Kidney (tissue), 14 donors: ENCODE measurements around the gene TBL1X. TPM values are rescaled to one million over a fixed set of nuclear protein-coding genes. Genes with fewer than 3 reads are reported as not detected.
"Not testable (repeated sequence)": the region's sequence is repeated elsewhere in the genome, so short reads cannot be mapped to it uniquely, and the experiment has no call there.

Source experiments
- DNase-seq, 5 donors: peaks; one replicate each; pipeline ENCODE4 v3.0.0-alpha.2; 2013 to 2020
- FAIRE-seq: peaks from 2 replicates; lab custom pipeline; 2012; peaks lifted over from hg19 to GRCh38; lab: Jason Lieb, UNC
- H3K27ac ChIP-seq, 2 donors: one replicate each; pipeline ENCODE4 v1.7.0; 2013; ENCODE audit warnings: low read depth in 2 of 2, low read length in 2 of 2, inconsistent platforms in 1 of 2
- H3K27me3 ChIP-seq: one replicate; pipeline ENCODE4 v1.7.1; 2013; ENCODE audit warnings: low read length, inconsistent platforms; ENCODE audit not compliant: control insufficient read depth, insufficient read depth
- H3K36me3 ChIP-seq, 3 donors: one replicate each; pipeline versions ENCODE4 v1.7.0 to v1.7.1; 2013; ENCODE audit warnings: low read length in 3 of 3, control low read depth in 1 of 3, inconsistent platforms in 1 of 3; ENCODE audit not compliant: insufficient read depth in 3 of 3, control insufficient read depth in 2 of 3
- H3K4me1 ChIP-seq, 3 donors: one replicate each; pipeline versions ENCODE4 v1.7.0 to v1.7.1; 2013; ENCODE audit warnings: low read length in 3 of 3, inconsistent platforms in 1 of 3, low read depth in 1 of 3; ENCODE audit not compliant: control insufficient read depth in 2 of 3, insufficient read depth in 2 of 3
- H3K4me3 ChIP-seq, 3 donors: one replicate each; pipeline versions ENCODE4 v1.7.0 to v1.8.1; 2013; ENCODE audit warnings: low read length in 3 of 3, control low read depth in 1 of 3, inconsistent platforms in 1 of 3
- H3K9ac ChIP-seq, 3 donors: one replicate each; pipeline versions ENCODE4 v1.7.0 to v1.7.1; 2013; ENCODE audit warnings: low read length in 3 of 3, control low read depth in 1 of 3, inconsistent platforms in 1 of 3
- H3K9me3 ChIP-seq, 3 donors: one replicate each; pipeline versions ENCODE4 v1.7.0 to v1.7.1; 2013; ENCODE audit warnings: low read length in 3 of 3, control low read depth in 1 of 3, inconsistent platforms in 1 of 3; ENCODE audit not compliant: control insufficient read depth in 2 of 3, insufficient read depth in 1 of 3
- intact Hi-C: fragments of 100-400 bp; cut with DNase I; formaldehyde crosslinking; loops from one replicate; pipeline ENCODE4 v1.11.1; 2022
- polyA plus RNA-seq: library from polyadenylated mRNA; stranded (reverse); fragments of 350-450 nt; fragmentation: Illumina TruSeq; extraction: RNeasy Lipid Tissue Mini Kit (QIAGEN cat#74804); gene quantifications from one replicate; pipeline ENCODE4 v1.2.3, GENCODE V29; 2014; ENCODE audit warnings: low read depth, low replicate concordance; ENCODE audit not compliant: insufficient read depth
- total RNA-seq: library from RNA; stranded (reverse); fragmentation: NEBNext Ultra II Directional; extraction: Animal tissue kit (Norgen Biotek cat#: 25700); gene quantifications from one replicate; pipeline ENCODE4 v1.2.1, GENCODE V29; 2021
- TF ChIP-seq, protein P1 (sequence below): IDR thresholded peaks from 3 replicates; pipeline ENCODE4 v1.5.1; 2012; ENCODE audit warnings: mild to moderate bottlenecking, moderate library complexity, borderline replicate concordance; ENCODE audit not compliant: insufficient read depth; ENCODE audit errors: extremely low read depth
- donor health status: control.
- donor health status: control.
- donor health status: control.
- donor health status: control.
- donor health status: control.
- donor health status: DM: yes; HTN: yes; CAD: no.
- donor health status: Normal renal cell carcinoma (clear cell type).

TBL1X gene
- total and polyA plus RNA-seq, 2 donors from 2014 or later, result 12.5 to 43.0 TPM

DNA sequence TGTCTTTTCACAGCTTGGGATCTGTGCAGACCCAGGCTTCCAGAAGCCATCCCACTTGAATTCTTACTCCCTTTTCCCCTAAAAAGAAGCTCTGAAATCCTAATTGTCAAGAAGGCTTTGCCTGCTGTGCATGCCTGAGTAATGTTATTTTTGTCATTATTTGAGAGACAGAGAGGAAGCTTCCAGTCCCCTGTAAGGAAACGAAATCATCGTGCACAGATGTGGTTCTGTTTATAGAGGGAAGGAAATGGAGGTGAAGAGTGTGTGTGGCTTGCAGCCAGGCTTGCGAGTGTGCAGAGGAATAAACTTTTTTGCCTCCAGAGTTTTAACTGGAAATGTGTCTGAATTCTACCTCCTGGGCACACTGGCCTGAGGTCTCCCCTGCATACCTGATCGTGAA, 70.2 kb downstream of the TBL1X start:
- H3K27me3 ChIP-seq, result no peaks in the 10 kb centered on the region
- intact Hi-C loops, result no loop called here
- H3K4me1 ChIP-seq, result peaks cover 0 to 9% (median 5%) of the 10 kb centered on the region in 3 donors
- no peak overlapping the region for H3K4me3 ChIP-seq
- TF ChIP-seq, protein P1, sequence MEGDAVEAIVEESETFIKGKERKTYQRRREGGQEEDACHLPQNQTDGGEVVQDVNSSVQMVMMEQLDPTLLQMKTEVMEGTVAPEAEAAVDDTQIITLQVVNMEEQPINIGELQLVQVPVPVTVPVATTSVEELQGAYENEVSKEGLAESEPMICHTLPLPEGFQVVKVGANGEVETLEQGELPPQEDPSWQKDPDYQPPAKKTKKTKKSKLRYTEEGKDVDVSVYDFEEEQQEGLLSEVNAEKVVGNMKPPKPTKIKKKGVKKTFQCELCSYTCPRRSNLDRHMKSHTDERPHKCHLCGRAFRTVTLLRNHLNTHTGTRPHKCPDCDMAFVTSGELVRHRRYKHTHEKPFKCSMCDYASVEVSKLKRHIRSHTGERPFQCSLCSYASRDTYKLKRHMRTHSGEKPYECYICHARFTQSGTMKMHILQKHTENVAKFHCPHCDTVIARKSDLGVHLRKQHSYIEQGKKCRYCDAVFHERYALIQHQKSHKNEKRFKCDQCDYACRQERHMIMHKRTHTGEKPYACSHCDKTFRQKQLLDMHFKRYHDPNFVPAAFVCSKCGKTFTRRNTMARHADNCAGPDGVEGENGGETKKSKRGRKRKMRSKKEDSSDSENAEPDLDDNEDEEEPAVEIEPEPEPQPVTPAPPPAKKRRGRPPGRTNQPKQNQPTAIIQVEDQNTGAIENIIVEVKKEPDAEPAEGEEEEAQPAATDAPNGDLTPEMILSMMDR, result no peak
- no peak overlapping the region for H3K27ac ChIP-seq
- no peaks in the 10 kb centered on the region for H3K36me3 ChIP-seq
- no peaks in the 10 kb centered on the region for H3K9me3 ChIP-seq
- H3K9ac ChIP-seq, result no peak overlapping the region
- DNase-seq, result no peak
- no peak for FAIRE-seq

DNA sequence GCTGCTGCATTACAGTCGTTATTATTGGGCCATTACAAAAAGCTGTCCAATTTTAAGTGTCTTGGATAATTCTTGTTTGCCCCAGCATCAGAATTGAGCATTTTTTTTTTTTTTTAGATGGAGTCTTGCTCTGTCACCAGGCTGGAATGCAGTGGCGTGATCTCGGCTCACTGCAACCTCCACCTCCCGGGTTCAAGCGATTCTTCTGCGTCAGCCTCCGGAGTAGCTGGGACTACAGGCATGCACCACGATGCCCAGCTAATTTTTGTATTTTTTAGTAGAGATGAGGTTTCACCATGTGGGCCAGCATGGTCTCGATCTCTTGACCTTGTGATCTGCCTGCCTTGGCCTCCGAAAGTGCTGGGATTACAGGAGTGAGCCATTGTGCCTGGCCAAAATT, 71.3 kb downstream of the TBL1X start:
- DNase-seq, intact Hi-C loops, FAIRE-seq, H3K36me3 ChIP-seq, H3K9me3 ChIP-seq, H3K4me3 ChIP-seq, H3K27me3 ChIP-seq, H3K9ac ChIP-seq, H3K27ac ChIP-seq, H3K4me1 ChIP-seq: not testable (repeated sequence)

DNA sequence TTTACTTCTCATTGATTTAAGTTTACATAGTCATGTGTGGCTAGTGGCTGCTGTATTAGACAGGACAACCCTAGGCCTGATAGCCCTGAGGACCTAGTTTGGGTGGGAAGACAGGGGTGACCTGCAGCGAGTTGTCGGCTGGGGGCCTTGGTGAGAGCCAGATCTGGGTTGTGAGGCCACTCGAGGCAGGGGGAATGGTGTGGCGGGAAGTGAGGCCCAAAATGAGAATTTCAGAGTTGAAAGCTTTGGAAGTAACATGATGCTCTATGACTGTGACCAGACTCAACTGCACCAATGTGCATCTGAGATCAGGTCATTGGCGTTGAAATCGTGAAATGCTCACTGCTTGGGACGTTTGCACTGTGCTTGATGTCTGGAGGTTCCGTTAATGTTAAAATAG, 72.9 kb downstream of the TBL1X start:
- FAIRE-seq, result no peak
- H3K9ac ChIP-seq, result no peak overlapping the region
- DNase-seq, result no peak
- peaks cover 0 to 10% (median 5%) of the 10 kb centered on the region in 3 donors for H3K4me1 ChIP-seq
- TF ChIP-seq, protein P1, result no peak
- no peak overlapping the region for H3K27ac ChIP-seq
- intact Hi-C loops, result no loop called here
- H3K4me3 ChIP-seq, result no peak overlapping the region
- no peaks in the 10 kb centered on the region for H3K27me3 ChIP-seq
- H3K36me3 ChIP-seq, result no peaks in the 10 kb centered on the region
- H3K9me3 ChIP-seq, result no peaks in the 10 kb centered on the region

DNA sequence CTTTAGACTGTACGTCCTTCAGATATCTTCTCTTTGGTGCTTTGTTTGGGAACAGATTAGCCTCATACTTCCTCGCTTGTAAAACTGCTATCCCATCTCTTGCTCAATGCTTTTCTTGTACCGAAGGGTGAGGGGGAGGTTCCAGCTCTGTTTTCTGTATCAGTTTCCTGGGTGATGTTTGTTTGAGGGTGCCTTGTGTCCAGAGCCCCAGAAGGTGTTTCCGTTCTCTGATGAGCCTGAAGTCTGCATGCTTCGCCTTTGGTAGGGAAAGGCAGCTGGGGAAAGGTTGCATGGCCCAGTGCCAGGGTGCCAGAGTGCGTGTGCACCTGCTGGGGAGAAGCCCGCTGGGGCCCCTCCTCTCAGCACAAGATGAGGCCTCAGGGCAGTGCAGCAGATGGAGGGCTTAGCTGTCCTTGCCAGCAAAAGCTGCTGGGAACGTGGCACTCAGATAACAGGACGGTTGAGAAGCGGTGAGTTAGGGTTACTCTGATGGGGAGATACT, 73.7 kb downstream of the TBL1X start:
- Histone ChIP-seq H3K27me3 (no peaks in the 10 kb centered on the region), H3K9ac (no peak overlapping the region), H3K27ac (no peak overlapping the region), H3K36me3 (no peaks in the 10 kb centered on the region), H3K4me1 (peaks cover 0 to 10% (median 5%) of the 10 kb centered on the region in 3 donors), H3K4me3 (no peak overlapping the region), H3K9me3 (no peaks in the 10 kb centered on the region)
- TF ChIP-seq, protein P1, result no peak
- intact Hi-C loops, result no loop called here
- FAIRE-seq, result no peak
- no peak for DNase-seq
